ENCODE data around the gene MX1. TPM values are rescaled to one million over a fixed set of nuclear protein-coding genes. Genes with fewer than 3 reads are reported as not detected.

The MX1 gene
- total and polyA plus RNA-seq, 2 experiments from 2014 or later = 2.1 to 6.5 TPM

DNA sequence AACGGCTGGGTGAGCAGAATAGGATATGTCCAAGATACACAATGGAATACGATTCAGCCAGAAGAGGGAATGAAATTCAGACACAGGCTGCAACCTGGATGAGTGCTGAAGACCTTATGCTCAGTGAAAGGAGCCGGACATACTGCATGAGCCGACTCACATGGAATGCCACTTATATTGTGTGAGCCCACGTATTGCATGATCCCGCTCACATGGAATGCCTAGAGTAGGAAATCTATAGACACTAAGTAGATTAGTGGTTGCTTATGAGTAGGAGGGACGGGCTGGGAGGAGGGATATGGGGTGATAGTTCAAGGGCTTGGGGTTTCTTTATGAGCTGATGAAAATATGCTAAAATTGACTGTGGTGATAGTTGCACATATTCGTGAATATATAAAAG lies 55.2 kb downstream of the MX1 start:
- H3K9me2 ChIP-seq (ENCODE audit: insufficient read depth) = no peaks in the 10 kb centered on the region
- H3K27me3 Mint-ChIP-seq (ENCODE audit: insufficient read depth, low read depth, poor library complexity) = no peaks in the 10 kb centered on the region
- H3K36me3 Mint-ChIP-seq (ENCODE audit: low read depth) = peaks cover 5% of the 10 kb centered on the region
- no peak overlapping the region for H3K4me3 Mint-ChIP-seq
- no peak overlapping the region for H3K4me2 ChIP-seq
- H3K4me1 Mint-ChIP-seq = peaks cover 49% of the 10 kb centered on the region
- peaks cover 27% of the 10 kb centered on the region for H3K4me1 ChIP-seq (ENCODE audit: insufficient read depth)
- H3K79me2 ChIP-seq (replicated peaks; ENCODE audit: insufficient read depth) = no peaks in the 10 kb centered on the region
- no peaks in the 10 kb centered on the region for H3K9me3 Mint-ChIP-seq
- no peak for TF ChIP-seq CREB1 (CRISPR knock-in tag; IDR thresholded peaks at IDR 0.05; ENCODE audit: low read depth)
- TF ChIP-seq, protein P1, sequence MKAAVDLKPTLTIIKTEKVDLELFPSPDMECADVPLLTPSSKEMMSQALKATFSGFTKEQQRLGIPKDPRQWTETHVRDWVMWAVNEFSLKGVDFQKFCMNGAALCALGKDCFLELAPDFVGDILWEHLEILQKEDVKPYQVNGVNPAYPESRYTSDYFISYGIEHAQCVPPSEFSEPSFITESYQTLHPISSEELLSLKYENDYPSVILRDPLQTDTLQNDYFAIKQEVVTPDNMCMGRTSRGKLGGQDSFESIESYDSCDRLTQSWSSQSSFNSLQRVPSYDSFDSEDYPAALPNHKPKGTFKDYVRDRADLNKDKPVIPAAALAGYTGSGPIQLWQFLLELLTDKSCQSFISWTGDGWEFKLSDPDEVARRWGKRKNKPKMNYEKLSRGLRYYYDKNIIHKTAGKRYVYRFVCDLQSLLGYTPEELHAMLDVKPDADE (IDR thresholded peaks at IDR 0.05) = no peak
- TF ChIP-seq REST (IDR thresholded peaks at IDR 0.05; ENCODE audit: unreplicated experiment) = no peak
- TF ChIP-seq EZH2phosphoT487 (IDR thresholded peaks at IDR 0.05; ENCODE audit: unreplicated experiment) = no peak
- TF ChIP-seq CTCF (conservative IDR thresholded peaks at IDR 0.05; ENCODE audit: low read depth in 2 of 2) = no peak
- H3K27ac ChIP-seq (ENCODE audit: low read depth) = no peak overlapping the region
- H3K27me3 ChIP-seq (ENCODE audit: insufficient read depth) = no peaks in the 10 kb centered on the region
- H3K27ac Mint-ChIP-seq = no peak overlapping the region
- no peak for DNase-seq (ENCODE audit: low spot score)
- H4K20me1 ChIP-seq (replicated peaks; ENCODE audit: insufficient read depth) = no peaks in the 10 kb centered on the region
- no peak for ATAC-seq
- no peaks in the 10 kb centered on the region for H3K36me3 ChIP-seq (ENCODE audit: insufficient read depth)
- H2AFZ ChIP-seq = no peak overlapping the region
- H3K4me3 ChIP-seq = no peak overlapping the region
- H3F3A ChIP-seq (replicated peaks; ENCODE audit: low read depth) = 0 out of 2 replicates have a peak, but pooled peaks cover 5% of the 10 kb centered on the region

- H3K27ac ChIP-seq (ENCODE audit: low read depth) = no peak overlapping the region
- Mint-ChIP-seq H3K4me3 (no peak overlapping the region), H3K27me3 (ENCODE audit: insufficient read depth, low read depth, poor library complexity) (no peaks in the 10 kb centered on the region), H3K36me3 (ENCODE audit: low read depth) (no peaks in the 10 kb centered on the region; the same call in 2 of the 3 replicates), H3K4me1 (peaks cover 48% of the 10 kb centered on the region), H3K27ac (no peak overlapping the region), H3K9me3 (no peaks in the 10 kb centered on the region)
- no peaks in the 10 kb centered on the region for H3K27me3 ChIP-seq (ENCODE audit: insufficient read depth)
- H3K9me2 ChIP-seq (ENCODE audit: insufficient read depth) = no peaks in the 10 kb centered on the region
- H3K4me3 ChIP-seq = no peak overlapping the region
- H3K4me1 ChIP-seq (ENCODE audit: insufficient read depth) = peaks cover 19% of the 10 kb centered on the region
- no peak overlapping the region for H3K4me2 ChIP-seq
- no peak for DNase-seq (ENCODE audit: low spot score)
- H3K79me2 ChIP-seq (replicated peaks; ENCODE audit: insufficient read depth) = no peaks in the 10 kb centered on the region
- no peaks in the 10 kb centered on the region for H3K36me3 ChIP-seq (ENCODE audit: insufficient read depth)
- 0 out of 2 replicates have a peak, but pooled peaks cover 4% of the 10 kb centered on the region for H3F3A ChIP-seq (replicated peaks; ENCODE audit: low read depth)
- no peaks in the 10 kb centered on the region; the same call in 1 of the 2 replicates for H4K20me1 ChIP-seq (replicated peaks; ENCODE audit: insufficient read depth)
- no peak for ATAC-seq
- no peak overlapping the region for H2AFZ ChIP-seq
- TF ChIP-seq STAT1 (IDR thresholded peaks at IDR 0.05; ENCODE audit: unreplicated experiment) = no peak
- TF ChIP-seq, protein P1 (IDR thresholded peaks at IDR 0.05) = no peak
- TF ChIP-seq EZH2 (IDR thresholded peaks at IDR 0.05; ENCODE audit: low read depth, unreplicated experiment) = no peak
- TF ChIP-seq ZNF331 (CRISPR knock-in tag; IDR thresholded peaks at IDR 0.05; ENCODE audit: low read depth) = no peak
- TF ChIP-seq ZNF114 (CRISPR knock-in tag; IDR thresholded peaks at IDR 0.05) = no peak
Observed at GRCh38 chr21:41482301-41482700, 56.3 kb downstream of the MX1 start.
